Measurements from ENCODE around the gene NTNG1. TPM values are rescaled to one million over a fixed set of nuclear protein-coding genes. Genes with fewer than 3 reads are reported as not detected.

The NTNG1 gene
- total and polyA plus RNA-seq, 9 donors = 0.28 to 9.1 (median 0.97) TPM

- H3K9me3 ChIP-seq = no peaks in the 10 kb centered on the region
- no peak for DNase-seq
- WGBS, 3 donors = 87 to 93% (median 93%) methylated on average over 3 of the region's 3 CpGs
- no peaks in the 10 kb centered on the region for H3K27me3 ChIP-seq
- intact Hi-C loops (cut with DNase I) = no loop called here
- H3K27ac ChIP-seq = no peak overlapping the region
- H3K36me3 ChIP-seq = no peaks in the 10 kb centered on the region
- H3K4me1 ChIP-seq (ENCODE audit: insufficient read depth) = no peaks in the 10 kb centered on the region
- TF ChIP-seq CTCF (IDR thresholded peaks at IDR 0.05) = no peak
- H3K4me3 ChIP-seq = no peak overlapping the region
Measured at GRCh38 chr1:107151295-107151694, 10.5 kb downstream of the NTNG1 start.

DNA sequence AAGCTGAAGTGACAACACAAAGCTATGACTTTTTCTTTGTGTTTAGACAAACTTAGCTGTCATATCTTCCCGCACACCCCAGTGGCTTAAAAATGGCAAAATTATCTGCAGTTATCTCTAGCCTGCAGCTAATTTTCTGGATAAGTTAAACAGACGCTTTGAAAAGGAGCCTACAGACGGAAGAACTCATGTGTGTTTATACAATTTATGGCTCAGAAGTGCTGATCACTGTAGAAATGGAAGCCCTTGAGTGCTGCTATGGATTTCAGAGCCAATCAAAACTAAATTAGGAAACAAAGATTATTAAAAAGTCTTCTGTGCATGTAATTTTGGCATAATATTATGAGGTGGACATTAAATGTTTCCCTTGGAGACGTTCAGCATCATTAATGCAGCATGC lies 11.6 kb downstream of the NTNG1 start:
- 9 to 25% (median 14%) methylated on average over 4 of the region's 4 CpGs for WGBS, 3 donors

GRCh38 chr1:107153014-107153413 lies 12.2 kb downstream of the NTNG1 start:
- Histone ChIP-seq H3K36me3 (no peaks in the 10 kb centered on the region), H3K4me1 (ENCODE audit: insufficient read depth) (no peaks in the 10 kb centered on the region), H3K27ac (no peak overlapping the region), H3K27me3 (no peaks in the 10 kb centered on the region), H3K9me3 (no peaks in the 10 kb centered on the region), H3K4me3 (no peak overlapping the region)
- intact Hi-C loops (cut with DNase I) = no loop called here
- no peak for TF ChIP-seq EP300 (IDR thresholded peaks at IDR 0.05)
- TF ChIP-seq CTCF (IDR thresholded peaks at IDR 0.05) = no peak
- no peak for TF ChIP-seq POLR2A (IDR thresholded peaks at IDR 0.05)
- 80 to 93% (median 91%) methylated on average over 2 of the region's 2 CpGs for WGBS, 3 donors
- no peak for DNase-seq

More for the DNA sequence above, 11.6 kb downstream of the NTNG1 start:
- no peaks in the 10 kb centered on the region for H3K36me3 ChIP-seq
- H3K9me3 ChIP-seq = no peaks in the 10 kb centered on the region
- no peak for DNase-seq
- no peak overlapping the region for H3K4me3 ChIP-seq
- no peaks in the 10 kb centered on the region for H3K4me1 ChIP-seq (ENCODE audit: insufficient read depth)
- TF ChIP-seq POLR2A (IDR thresholded peaks at IDR 0.05) = no peak
- TF ChIP-seq EP300 (IDR thresholded peaks at IDR 0.05) = no peak
- no peak for TF ChIP-seq CTCF (IDR thresholded peaks at IDR 0.05)
- no peak overlapping the region for H3K27ac ChIP-seq
- no peaks in the 10 kb centered on the region for H3K27me3 ChIP-seq
- intact Hi-C loops (cut with DNase I) = no loop called here

GRCh38 chr1:107158496-107158895 lies 17.7 kb downstream of the NTNG1 start:
- no peaks in the 10 kb centered on the region for H3K4me1 ChIP-seq (ENCODE audit: insufficient read depth)
- H3K27me3 ChIP-seq = no peaks in the 10 kb centered on the region
- WGBS, 3 donors = 57 to 65% (median 60%) methylated on average over 5 of the region's 5 CpGs
- no peak overlapping the region for H3K27ac ChIP-seq
- no peak for DNase-seq
- intact Hi-C loops (cut with DNase I) = no loop called here
- TF ChIP-seq CTCF (IDR thresholded peaks at IDR 0.05) (no peak), POLR2A (IDR thresholded peaks at IDR 0.05) (no peak), EP300 (IDR thresholded peaks at IDR 0.05) (no peak)
- H3K36me3 ChIP-seq = no peaks in the 10 kb centered on the region
- no peaks in the 10 kb centered on the region for H3K9me3 ChIP-seq
- no peak overlapping the region for H3K4me3 ChIP-seq

GRCh38 chr1:107158991-107159390 lies 18.2 kb downstream of the NTNG1 start:
- Histone ChIP-seq H3K27me3 (no peaks in the 10 kb centered on the region), H3K27ac (no peak overlapping the region), H3K9me3 (no peaks in the 10 kb centered on the region), H3K36me3 (no peaks in the 10 kb centered on the region), H3K4me1 (ENCODE audit: insufficient read depth) (no peaks in the 10 kb centered on the region), H3K4me3 (no peak overlapping the region)
- 55 to 61% (median 60%) methylated on average over 3 of the region's 3 CpGs for WGBS, 3 donors
- TF ChIP-seq POLR2A (IDR thresholded peaks at IDR 0.05) (no peak), EP300 (IDR thresholded peaks at IDR 0.05) (no peak), CTCF (IDR thresholded peaks at IDR 0.05) (no peak)
- DNase-seq = no peak
- intact Hi-C loops (cut with DNase I) = no loop called here

All from ovary (tissue), 9 donors.